ENCODE measurements around the gene LCP2.

DNA sequence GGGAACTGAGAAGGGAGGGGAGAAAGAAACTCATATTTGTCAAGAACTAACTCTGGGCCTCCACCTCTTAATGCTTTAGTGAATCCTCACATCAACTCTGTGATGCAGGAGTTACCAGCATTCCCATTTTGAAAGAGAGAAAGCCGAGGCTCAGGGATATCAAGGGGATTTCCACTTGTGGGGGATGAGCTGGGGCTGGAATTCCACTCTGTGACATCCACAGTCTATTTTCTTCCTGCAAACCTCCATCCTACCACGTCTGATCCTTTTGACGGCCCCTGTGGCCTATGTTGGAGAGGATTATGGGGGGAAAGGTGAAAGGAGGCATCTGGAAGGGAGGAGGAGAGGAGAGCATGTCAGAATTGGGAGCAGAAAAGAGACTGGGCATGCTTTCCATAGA is 9.0 kb downstream of the LCP2 start:
- TF ChIP-seq, protein P1, sequence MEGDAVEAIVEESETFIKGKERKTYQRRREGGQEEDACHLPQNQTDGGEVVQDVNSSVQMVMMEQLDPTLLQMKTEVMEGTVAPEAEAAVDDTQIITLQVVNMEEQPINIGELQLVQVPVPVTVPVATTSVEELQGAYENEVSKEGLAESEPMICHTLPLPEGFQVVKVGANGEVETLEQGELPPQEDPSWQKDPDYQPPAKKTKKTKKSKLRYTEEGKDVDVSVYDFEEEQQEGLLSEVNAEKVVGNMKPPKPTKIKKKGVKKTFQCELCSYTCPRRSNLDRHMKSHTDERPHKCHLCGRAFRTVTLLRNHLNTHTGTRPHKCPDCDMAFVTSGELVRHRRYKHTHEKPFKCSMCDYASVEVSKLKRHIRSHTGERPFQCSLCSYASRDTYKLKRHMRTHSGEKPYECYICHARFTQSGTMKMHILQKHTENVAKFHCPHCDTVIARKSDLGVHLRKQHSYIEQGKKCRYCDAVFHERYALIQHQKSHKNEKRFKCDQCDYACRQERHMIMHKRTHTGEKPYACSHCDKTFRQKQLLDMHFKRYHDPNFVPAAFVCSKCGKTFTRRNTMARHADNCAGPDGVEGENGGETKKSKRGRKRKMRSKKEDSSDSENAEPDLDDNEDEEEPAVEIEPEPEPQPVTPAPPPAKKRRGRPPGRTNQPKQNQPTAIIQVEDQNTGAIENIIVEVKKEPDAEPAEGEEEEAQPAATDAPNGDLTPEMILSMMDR (IDR thresholded peaks at IDR 0.05), result no peak
- TF ChIP-seq POLR2A (IDR thresholded peaks at IDR 0.05), result no peak
- TF ChIP-seq POLR2AphosphoS5 (IDR thresholded peaks at IDR 0.05; ENCODE audit: insufficient read depth in 1 of 2, low read depth in 1 of 2), result no peak
